GM21576 (cell line): ENCODE measurements around the gene SERAC1.
"Not testable (repeated sequence)": the region's sequence is repeated elsewhere in the genome, so short reads cannot be mapped to it uniquely, and the experiment has no call there.

Experiments
- ATAC-seq: cut with Tn5 transposase; IDR thresholded peaks from one replicate; pipeline ENCODE4 v1.9.1; 2021; ENCODE audit warnings: mild to moderate bottlenecking, moderate library complexity; ENCODE audit not compliant: unreplicated experiment

The SERAC1 gene

GRCh38 chr6:158168040-158168289 lies at the start of gene SERAC1:
Gene SERAC1 (minus strand): TSS chr6:158168262. CDS start chr6:158158363, 9,899 bp downstream.
- no peak for ATAC-seq

DNA sequence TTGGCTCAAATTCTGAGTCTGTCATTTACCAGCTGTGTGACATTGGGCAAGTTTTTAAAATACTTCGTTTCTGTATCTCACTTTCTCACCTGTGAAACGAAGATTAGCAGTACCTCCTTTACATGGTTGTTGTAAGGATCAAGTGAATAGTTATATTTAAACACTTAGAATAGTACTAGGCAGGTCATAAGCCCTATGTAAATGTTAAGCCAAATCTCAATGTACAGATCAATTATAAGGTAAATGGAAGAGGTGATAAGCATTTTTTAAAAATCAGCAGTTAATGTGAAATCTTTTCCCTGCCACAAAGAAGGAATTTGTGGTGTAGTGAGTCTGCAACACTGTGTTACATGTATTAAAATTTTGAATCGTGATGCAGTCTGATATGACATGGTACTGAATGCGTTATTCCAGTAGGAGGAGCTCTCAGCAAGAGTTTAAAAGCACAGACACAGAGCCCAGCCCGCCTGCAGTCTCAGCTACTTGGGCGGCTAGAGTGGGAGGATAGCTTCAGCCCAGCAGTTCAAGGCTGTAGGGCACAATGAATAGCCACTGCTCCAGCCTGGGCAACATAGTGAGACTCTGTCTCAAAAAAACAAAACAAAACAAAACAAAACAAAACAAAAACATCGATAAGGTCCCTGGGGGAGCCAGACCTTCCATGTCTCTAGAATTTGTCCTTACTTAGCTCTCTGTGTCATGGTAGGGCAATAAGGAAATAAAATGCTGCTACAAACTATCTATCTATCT lies 46.0 kb upstream of the SERAC1 start:
- ATAC-seq = peak; percentile 89

- no peak for ATAC-seq
Observed at GRCh38 chr6:158211273-158212055, 43.4 kb upstream of the SERAC1 start.

- ATAC-seq = not testable (repeated sequence)
Observed at GRCh38 chr6:158209582-158210333, 41.7 kb upstream of the SERAC1 start.

DNA sequence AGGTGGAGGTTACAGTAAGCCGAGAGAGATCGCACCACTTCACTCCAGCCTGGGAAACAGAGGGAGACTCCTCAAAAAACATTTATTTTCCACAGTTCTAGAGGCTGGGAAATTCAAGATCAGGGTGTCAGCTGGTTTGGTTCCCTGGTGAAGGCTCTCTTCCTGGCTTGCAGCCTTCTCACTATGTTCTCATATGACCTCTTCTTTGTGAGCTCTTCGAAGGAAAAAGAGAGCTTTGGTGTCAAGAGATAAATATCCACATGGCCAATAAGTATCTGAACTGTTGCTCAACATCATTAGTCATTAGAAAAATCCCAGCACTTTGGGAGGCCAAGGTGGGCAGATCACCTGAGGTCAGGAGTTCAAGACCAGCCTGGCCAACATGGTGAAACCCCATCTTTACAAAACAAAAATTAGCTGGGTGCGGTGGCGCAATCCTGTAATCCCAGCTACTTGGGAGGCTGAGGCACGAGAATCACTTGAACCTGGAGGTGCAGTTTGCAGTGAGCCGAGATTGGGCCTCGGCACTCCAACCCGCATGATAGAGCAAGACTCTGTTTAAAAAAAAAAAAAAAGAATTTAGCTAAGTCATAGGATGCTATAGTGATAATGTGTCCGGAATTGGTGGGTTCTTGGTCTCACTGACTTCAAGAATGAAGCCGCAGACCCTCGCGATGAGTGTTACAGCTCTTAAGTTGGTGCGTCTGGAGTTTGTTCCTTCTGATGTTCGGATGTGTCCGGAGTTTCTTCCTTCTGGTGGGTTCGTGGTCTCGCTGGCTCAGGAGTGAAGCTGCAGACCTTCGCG lies 40.4 kb upstream of the SERAC1 start:
- ATAC-seq = not testable (repeated sequence)

DNA sequence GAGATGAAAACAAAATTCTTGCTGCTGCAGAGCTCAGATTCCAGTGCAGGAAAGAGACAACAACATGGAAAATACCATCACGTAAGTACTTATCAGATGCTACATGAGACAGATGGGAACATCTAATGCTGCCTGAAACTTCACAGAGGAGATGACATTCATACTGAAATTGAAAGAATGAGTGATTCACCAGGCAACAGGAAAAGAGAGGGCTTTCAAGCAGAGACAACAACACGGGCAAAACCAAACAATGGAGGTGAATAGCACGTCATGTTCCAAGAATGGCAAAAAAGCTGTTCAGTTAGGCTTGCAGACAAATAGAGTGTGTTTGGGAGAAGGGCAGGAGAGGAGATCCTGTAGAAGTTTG lies 39.3 kb upstream of the SERAC1 start:
- peak; percentile 95 for ATAC-seq

- no peak for ATAC-seq
Observed at GRCh38 chr6:158206740-158207421, 38.8 kb upstream of the SERAC1 start.

- ATAC-seq = no peak
Observed at GRCh38 chr6:158205169-158205944, 37.3 kb upstream of the SERAC1 start.

- ATAC-seq = no peak
Observed at GRCh38 chr6:158198461-158198860, 30.4 kb upstream of the SERAC1 start.

GRCh38 chr6:158194487-158195280 lies 26.6 kb upstream of the SERAC1 start:
- no peak for ATAC-seq

GRCh38 chr6:158191761-158192160 lies 23.7 kb upstream of the SERAC1 start:
- no peak for ATAC-seq

- no peak for ATAC-seq
Observed at GRCh38 chr6:158191032-158191431, 23.0 kb upstream of the SERAC1 start.

GRCh38 chr6:158188591-158188990 lies 20.5 kb upstream of the SERAC1 start:
- no peak for ATAC-seq

DNA sequence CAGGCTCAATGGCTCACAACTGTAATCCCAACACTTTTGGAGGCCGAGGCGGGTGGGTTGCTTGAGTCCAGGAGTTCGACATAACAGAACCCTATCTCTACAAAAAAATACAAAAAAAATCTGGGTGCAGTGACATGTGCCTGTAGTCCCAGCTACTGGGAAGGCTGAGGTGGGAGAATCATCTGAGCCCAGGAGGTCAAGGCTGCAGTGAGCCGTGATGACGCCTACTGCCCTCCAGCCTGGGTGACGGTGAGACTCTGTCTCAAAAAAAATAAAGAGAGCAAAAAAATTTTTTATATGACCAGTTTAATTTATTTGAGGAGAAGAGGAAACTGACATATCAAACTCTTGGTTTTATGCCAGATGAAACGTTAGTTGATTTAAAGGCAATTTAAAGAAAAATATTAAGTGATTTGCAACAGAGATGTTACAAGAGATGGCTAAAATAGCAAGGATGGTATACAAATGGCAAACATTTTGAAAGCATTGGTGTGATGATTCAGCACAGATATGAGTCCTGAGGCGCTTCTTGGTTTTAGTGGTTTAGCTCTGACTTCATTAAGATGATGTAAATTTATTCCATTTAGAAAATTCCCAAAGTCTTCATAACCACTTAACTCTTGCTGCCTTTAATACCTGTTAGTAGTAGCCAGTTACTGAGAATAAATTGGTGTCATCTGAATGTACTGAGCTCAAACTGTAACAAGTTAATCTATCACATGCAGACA lies 17.8 kb upstream of the SERAC1 start:
- ATAC-seq = no peak

- no peak for ATAC-seq
Observed at GRCh38 chr6:158184608-158185007, 16.5 kb upstream of the SERAC1 start.

- not testable (repeated sequence) for ATAC-seq
Observed at GRCh38 chr6:158183174-158183972, 15.3 kb upstream of the SERAC1 start.

- ATAC-seq = not testable (repeated sequence)
Observed at GRCh38 chr6:158177712-158178111, 9.7 kb upstream of the SERAC1 start.
